ENCODE measurements around the gene SCARB1. TPM values are rescaled to one million over a fixed set of nuclear protein-coding genes. Genes with fewer than 3 reads are reported as not detected.

SCARB1 gene
- total RNA-seq, 1 donor from 2014 or later: 24.0 TPM

DNA sequence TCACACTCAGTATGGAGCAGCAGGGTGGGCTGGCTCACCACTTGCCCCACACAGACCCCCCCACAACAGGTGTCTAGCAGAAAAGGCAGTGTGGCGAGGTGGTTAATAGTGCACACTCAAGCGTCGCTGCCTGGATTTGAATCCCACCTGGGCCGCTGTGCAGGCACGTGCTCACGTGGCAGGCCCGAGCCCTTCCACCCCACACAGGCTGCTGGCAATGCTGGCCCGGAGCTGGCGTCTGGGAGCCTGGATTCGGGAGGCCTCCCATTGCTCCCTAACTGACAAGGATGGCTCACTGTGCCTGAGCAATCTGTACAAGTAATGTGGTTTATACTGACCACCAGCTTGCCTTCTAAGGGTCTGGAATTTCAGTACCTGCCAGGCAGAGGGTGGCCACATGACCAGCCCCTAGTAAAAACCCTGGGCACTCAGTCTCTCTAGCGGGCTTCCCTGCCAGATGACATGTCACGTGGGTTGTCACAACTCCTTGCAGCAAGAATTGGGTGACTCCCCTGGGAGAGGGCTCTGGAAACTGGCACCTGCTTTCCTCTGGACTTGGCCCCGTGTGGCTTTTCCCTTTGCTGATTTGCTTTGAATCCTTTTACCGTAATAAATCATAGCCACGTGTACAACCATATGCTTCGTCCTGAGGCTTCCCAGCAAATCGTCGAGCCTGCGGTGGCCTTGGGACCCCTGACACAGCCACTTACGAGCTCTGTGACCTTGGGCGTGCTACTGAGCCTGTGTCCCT is 72.8 kb downstream of the SCARB1 start:
- TF ChIP-seq, protein P1, sequence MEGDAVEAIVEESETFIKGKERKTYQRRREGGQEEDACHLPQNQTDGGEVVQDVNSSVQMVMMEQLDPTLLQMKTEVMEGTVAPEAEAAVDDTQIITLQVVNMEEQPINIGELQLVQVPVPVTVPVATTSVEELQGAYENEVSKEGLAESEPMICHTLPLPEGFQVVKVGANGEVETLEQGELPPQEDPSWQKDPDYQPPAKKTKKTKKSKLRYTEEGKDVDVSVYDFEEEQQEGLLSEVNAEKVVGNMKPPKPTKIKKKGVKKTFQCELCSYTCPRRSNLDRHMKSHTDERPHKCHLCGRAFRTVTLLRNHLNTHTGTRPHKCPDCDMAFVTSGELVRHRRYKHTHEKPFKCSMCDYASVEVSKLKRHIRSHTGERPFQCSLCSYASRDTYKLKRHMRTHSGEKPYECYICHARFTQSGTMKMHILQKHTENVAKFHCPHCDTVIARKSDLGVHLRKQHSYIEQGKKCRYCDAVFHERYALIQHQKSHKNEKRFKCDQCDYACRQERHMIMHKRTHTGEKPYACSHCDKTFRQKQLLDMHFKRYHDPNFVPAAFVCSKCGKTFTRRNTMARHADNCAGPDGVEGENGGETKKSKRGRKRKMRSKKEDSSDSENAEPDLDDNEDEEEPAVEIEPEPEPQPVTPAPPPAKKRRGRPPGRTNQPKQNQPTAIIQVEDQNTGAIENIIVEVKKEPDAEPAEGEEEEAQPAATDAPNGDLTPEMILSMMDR (IDR thresholded peaks at IDR 0.05): no peak
- no peak for ATAC-seq
- H3K4me1 ChIP-seq: no peaks in the 10 kb centered on the region
- H3K27ac ChIP-seq: no peak overlapping the region
- no peaks in the 10 kb centered on the region for H3K27me3 ChIP-seq (ENCODE audit: low read depth)
- intact Hi-C loops (cut with DNase I): no loop called here
- H3K4me3 ChIP-seq: no peak overlapping the region
- peaks cover 18% of the 10 kb centered on the region for H3K36me3 ChIP-seq
- H3K9me3 ChIP-seq: no peaks in the 10 kb centered on the region
- no peak for DNase-seq

DNA sequence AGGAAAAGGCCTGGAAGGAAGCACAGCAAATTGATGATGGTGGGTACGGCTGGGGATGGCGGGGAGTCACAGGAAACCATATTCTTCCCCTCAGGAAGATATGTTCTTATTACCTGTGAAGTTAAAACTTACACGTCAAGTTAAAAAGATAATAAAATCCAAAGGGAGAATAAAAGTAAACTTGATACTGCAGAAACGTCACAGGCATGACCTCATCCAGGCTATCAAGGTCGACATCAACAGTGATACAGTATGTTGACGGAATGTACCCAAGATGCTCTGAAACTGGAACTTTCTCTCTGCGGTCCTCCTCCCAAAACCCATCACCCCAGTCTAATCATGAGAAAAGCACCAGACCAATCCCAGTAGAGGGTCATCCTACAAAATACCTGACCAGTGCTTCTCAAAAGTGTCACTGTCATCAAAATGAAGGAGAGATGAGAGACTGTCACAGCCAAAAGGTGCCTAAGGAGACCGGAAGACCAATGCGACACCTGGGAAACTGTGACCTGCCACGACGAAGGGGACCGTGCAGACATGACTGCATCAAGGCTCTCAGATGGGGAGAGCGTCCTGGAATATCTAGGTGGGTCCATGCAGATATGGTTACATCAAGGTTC is 74.6 kb downstream of the SCARB1 start:
- TF ChIP-seq, protein P1 (IDR thresholded peaks at IDR 0.05): no peak
- no peaks in the 10 kb centered on the region for H3K4me1 ChIP-seq
- no peak for DNase-seq
- no peak overlapping the region for H3K27ac ChIP-seq
- no peak overlapping the region for H3K4me3 ChIP-seq
- no peaks in the 10 kb centered on the region for H3K9me3 ChIP-seq
- intact Hi-C loops (cut with DNase I): no loop called here
- ATAC-seq: no peak
- peaks cover 36% of the 10 kb centered on the region for H3K36me3 ChIP-seq
- no peaks in the 10 kb centered on the region for H3K27me3 ChIP-seq (ENCODE audit: low read depth)

DNA sequence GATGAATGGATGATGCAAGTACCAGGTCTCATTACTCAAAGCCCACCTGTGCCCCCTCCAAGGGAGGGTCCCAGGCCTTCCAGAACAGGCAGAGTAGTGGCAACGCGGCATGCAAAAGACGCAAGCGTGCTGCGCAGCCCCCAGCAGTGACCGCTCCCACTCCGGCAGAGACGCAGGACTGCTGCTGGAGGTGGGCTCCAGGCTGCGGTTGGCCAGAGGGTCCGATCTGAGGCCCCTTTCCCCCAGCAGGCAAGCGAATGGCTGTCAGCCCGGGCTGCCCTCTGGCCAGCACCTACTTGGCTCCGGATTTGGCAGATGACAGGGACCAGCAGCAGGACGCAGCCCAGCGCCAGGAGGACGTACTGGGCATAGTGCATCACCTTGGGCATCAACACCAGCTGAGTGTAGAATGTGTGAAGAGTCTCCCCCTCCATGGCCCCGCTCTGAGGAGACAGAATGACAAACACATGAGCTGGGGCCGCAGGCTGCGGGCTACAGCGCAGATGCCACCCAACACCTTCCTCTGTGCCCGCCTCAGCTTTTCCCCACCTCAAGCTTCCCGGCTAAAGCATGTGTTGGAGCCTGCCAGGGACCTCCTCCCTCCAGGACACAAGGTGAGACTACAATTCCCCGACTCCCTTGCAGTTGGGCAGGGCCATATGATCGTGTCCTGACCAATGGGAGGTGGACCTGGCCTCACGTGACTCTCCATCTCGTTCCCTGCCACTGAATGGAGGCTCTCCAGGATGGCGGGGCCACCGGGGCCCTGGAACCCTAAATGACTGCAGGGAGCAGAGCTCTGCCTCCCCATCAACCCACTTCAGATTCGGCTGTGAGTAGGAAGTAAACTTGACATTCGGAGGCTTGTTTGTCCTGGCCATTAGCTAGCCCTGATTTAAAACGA is 77.4 kb downstream of the SCARB1 start:
- Histone ChIP-seq H3K36me3 (peaks cover 34% of the 10 kb centered on the region), H3K9me3 (no peaks in the 10 kb centered on the region), H3K27ac (no peak overlapping the region), H3K4me3 (peak overlapping the region; percentile 45), H3K27me3 (ENCODE audit: low read depth) (no peaks in the 10 kb centered on the region), H3K4me1 (no peaks in the 10 kb centered on the region)
- DNase-seq (peak; percentile 91), ATAC-seq (peak; percentile 94 to 99)
- intact Hi-C loops (cut with DNase I): no loop called here
- TF ChIP-seq, protein P1 (IDR thresholded peaks at IDR 0.05): no peak

DNA sequence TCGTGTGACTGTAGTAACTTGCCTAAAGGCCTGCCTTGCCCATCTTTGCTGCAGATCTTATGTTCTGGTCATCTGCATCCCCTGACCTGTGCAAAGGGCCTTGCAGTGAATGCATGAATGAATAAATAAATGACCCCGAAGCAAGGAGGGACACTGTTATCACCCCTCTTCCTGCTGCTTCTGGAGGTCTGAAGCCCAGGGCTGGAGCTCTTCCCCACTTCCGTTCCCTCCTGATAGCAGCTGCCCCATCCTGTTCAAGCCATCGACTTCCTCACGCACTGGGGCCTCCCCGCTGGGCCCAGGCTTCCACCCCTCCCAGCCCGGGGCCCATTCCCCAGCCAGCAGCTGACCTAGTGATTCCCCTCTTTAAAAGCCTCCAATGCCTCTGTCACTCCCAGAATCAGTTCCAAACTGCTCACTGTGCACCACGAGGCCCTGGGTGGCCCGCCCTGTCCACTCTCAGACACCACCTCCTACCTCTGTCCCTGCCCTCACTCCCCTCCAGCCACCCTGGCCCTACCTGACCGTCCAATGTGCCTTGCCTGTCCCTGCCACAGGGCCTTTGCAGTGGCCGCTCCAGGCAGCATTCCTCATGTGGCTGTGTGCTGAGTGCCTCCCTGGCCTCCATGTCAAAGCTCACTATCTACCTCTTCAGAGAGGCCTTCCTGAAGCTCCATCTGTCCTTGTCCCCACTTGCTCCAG is 78.6 kb downstream of the SCARB1 start:
- H3K4me1 ChIP-seq: no peaks in the 10 kb centered on the region
- H3K27ac ChIP-seq: no peak overlapping the region
- peaks cover 28% of the 10 kb centered on the region for H3K36me3 ChIP-seq
- intact Hi-C loops (cut with DNase I): no loop called here
- H3K27me3 ChIP-seq (ENCODE audit: low read depth): no peaks in the 10 kb centered on the region
- H3K4me3 ChIP-seq: no peak overlapping the region
- TF ChIP-seq, protein P1 (IDR thresholded peaks at IDR 0.05): no peak
- no peaks in the 10 kb centered on the region for H3K9me3 ChIP-seq
- peak in 1 of 2 donors; percentile 7 for ATAC-seq
- no peak for DNase-seq

DNA sequence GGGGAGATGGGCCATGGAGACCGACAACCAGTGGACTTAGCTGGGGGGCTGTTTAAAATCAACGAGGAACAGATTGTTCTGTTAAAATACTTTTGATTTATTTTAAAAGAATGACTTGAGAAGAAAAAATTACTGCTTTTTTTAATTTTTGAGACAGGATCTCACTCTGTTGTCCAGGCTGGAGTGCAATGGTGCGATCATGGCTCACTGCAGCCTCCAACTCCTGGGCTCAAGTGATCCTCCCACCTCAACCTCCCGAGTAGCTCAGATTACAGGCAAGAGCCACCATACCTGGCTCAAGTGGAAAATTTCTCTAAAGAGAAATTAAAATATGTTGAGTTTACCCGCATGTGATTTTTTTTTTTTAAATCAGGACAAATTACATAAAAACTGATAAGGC is 80.6 kb downstream of the SCARB1 start:
- no peaks in the 10 kb centered on the region for H3K27me3 ChIP-seq (ENCODE audit: low read depth)
- H3K4me1 ChIP-seq: no peaks in the 10 kb centered on the region
- no peak for DNase-seq

More for the DNA sequence above, 80.6 kb downstream of the SCARB1 start:
- no peak overlapping the region for H3K4me3 ChIP-seq
- H3K27ac ChIP-seq: no peak overlapping the region
- no peaks in the 10 kb centered on the region for H3K9me3 ChIP-seq
- intact Hi-C loops (cut with DNase I): no loop called here
- TF ChIP-seq, protein P1 (IDR thresholded peaks at IDR 0.05): no peak
- ATAC-seq: no peak
- H3K36me3 ChIP-seq: peaks cover 28% of the 10 kb centered on the region

All from lower lobe of right lung (tissue), 2 donors.